Tibial nerve (tissue), 4 donors: ENCODE results near the gene CCND3. TPM values are rescaled to one million over a fixed set of nuclear protein-coding genes. Genes with fewer than 3 reads are reported as not detected.
A peak's percentile ranks its signal among the peaks of the same experiment; 100 is the strongest.

Experiments used
- DNase-seq, 2 donors: peaks; one replicate each; pipeline ENCODE4 v3.0.0-alpha.2; 2019; ENCODE audit warnings: low spot score in 2 of 2
- H3K27ac ChIP-seq, 4 donors: fragments of 200-600 bp; sonication (generic) in 3 of 4; one replicate each; pipeline ENCODE4 v1.5.1; 2017 to 2019; ENCODE audit warnings: mild to moderate bottlenecking in 1 of 4
- H3K27me3 ChIP-seq, 2 donors: fragments of 200-600 bp; sonication (generic) in 1 of 2; one replicate each; pipeline versions ENCODE4 v1.5.1 to v1.6.0; 2017 to 2019
- H3K36me3 ChIP-seq, 3 donors: fragments of 200-600 bp; sonication (generic); one replicate each; pipeline ENCODE4 v1.5.1; 2018 to 2019
- H3K4me1 ChIP-seq, 4 donors: fragments of 200-600 bp; sonication (generic) in 3 of 4; one replicate each; pipeline ENCODE4 v1.5.1; 2017 to 2019
- H3K4me3 ChIP-seq, 4 donors: fragments of 200-600 bp; sonication (generic) in 3 of 4; one replicate each; pipeline ENCODE4 v1.5.1; 2017 to 2019; ENCODE audit warnings: mild to moderate bottlenecking in 1 of 4, moderate library complexity in 1 of 4
- H3K9me3 ChIP-seq, 4 donors: fragments of 200-600 bp; sonication (generic) in 3 of 4; one replicate each; pipeline ENCODE4 v1.5.1; 2017 to 2019
- EP300 ChIP-seq, 2 donors: sonication (generic); formaldehyde crosslinking; IDR thresholded peaks; one replicate each; pipeline ENCODE4 v1.6.1; 2017; ENCODE audit warnings: antibody characterized with exemption in 2 of 2, mild to moderate bottlenecking in 1 of 2
- POLR2A ChIP-seq, 2 donors: fragments of 450-650 bp; IDR thresholded peaks; one replicate each; pipeline ENCODE4 v1.6.1; 2017; ENCODE audit warnings: antibody characterized with exemption in 2 of 2, mild to moderate bottlenecking in 2 of 2, moderate library complexity in 2 of 2
- WGBS, 2 donors: methylation state at CpG; one replicate each; pipeline ENCODE4 v1.1.5; 2018; 5-methylcytosine and 5-hydroxymethylcytosine counted together
- total RNA-seq, 4 donors: library from RNA; depleted of rRNA; stranded (reverse); fragments of >200 nt; gene quantifications; one replicate each; pipeline ENCODE4 v1.1.0, GENCODE V29; 2016
- TF ChIP-seq, protein P1 (sequence below), 5 experiments: fragments of 200-600 bp in 3 of 5; fragments of 450-650 bp in 2 of 5; sonication (generic) in 3 of 5; IDR thresholded peaks; one replicate each; pipeline ENCODE4 v1.5.1; 2016 to 2019; ENCODE audit warnings: antibody characterized with exemption in 5 of 5, mild to moderate bottlenecking in 3 of 5, moderate library complexity in 2 of 5

The CCND3 gene
- total RNA-seq, 4 donors from 2014 or later = 175 to 325 (median 248) TPM

DNA sequence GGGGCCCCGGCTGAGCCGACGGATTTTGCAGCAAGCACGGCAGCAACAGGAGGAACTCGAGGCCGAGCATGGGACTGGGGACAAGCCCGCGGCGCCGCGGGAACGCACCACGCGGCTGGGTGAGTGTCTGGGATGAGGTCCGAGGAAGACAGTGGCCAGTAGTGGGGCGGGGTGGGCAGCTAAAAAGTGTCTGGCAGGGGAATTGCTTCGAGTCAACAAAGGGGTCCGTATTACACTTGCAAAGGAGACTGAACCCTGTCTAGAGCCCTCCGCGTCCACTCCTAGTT lies 20.0 kb downstream of the CCND3 start:
- DNase-seq = no peak
- 0 to 1% methylated on average over 20 of the region's 20 CpGs for WGBS, 2 donors
- Histone ChIP-seq H3K27me3 (no peaks in the 10 kb centered on the region), H3K4me1 (peaks cover 0 to 61% (median 13%) of the 10 kb centered on the region in 4 donors), H3K36me3 (peaks cover 0 to 8% (median 0%) of the 10 kb centered on the region in 3 donors), H3K27ac (peak overlapping the region; percentile 87 to 98 (median 97)), H3K4me3 (peak overlapping the region; percentile 35 to 90 (median 73)), H3K9me3 (no peaks in the 10 kb centered on the region)
- TF ChIP-seq POLR2A (IDR thresholded peaks at IDR 0.05) (no peak), EP300 (IDR thresholded peaks at IDR 0.05) (no peak)
- TF ChIP-seq, protein P1, sequence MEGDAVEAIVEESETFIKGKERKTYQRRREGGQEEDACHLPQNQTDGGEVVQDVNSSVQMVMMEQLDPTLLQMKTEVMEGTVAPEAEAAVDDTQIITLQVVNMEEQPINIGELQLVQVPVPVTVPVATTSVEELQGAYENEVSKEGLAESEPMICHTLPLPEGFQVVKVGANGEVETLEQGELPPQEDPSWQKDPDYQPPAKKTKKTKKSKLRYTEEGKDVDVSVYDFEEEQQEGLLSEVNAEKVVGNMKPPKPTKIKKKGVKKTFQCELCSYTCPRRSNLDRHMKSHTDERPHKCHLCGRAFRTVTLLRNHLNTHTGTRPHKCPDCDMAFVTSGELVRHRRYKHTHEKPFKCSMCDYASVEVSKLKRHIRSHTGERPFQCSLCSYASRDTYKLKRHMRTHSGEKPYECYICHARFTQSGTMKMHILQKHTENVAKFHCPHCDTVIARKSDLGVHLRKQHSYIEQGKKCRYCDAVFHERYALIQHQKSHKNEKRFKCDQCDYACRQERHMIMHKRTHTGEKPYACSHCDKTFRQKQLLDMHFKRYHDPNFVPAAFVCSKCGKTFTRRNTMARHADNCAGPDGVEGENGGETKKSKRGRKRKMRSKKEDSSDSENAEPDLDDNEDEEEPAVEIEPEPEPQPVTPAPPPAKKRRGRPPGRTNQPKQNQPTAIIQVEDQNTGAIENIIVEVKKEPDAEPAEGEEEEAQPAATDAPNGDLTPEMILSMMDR (IDR thresholded peaks at IDR 0.05) = no peak

DNA sequence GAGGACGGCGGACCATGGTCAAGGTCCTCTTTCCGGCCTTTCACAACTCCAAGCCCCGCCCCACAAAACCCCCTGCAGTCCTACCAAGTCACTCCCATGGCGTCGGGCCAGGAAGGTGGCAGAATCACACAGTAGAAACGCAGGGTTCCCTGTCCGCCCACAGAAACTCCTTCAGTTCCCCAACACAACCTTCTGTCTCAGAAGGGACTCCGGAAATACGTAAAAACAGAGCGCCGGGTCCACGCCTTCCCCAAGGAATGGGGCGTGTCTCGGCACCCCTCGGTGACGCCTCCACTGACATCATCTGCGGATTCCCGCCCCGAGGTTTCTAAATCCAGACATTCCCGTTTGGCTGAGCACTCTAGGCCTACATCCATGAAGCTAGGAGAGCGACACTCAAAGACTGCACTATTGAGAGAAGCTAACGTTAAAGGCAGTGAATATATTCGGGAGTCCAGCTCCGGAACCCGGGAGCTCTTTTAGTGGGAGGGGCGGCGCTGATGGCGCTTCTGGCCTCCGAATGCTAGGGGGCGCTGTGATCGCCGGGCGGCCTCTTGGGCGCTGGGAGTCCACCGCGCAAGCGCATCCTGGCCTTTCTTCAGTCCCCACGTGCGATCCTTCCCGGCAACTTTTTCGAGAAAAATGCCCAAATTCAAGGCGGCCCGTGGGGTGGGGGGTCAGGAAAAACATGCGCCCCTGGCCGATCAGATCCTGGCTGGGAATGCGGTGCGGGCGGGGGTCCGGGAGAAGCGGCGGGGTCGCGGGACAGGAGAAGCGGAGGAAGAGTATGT lies 20.5 kb downstream of the CCND3 start, which contains the start of the genes BYSL and MED20:
BYSL (plus strand) TSS at position 579 of the 791 bp plus-strand sequence; CDS start at position 643, 64 bp downstream.
MED20 (minus strand) TSS at position 219 of the 791 bp plus-strand sequence; CDS start at position 98, 121 bp downstream.
- peak; percentile 43 to 55 for TF ChIP-seq POLR2A (IDR thresholded peaks at IDR 0.05)
- TF ChIP-seq, protein P1 (IDR thresholded peaks at IDR 0.05) = peak; percentile 97 to 99 (median 97)
- TF ChIP-seq EP300 (IDR thresholded peaks at IDR 0.05) = peak; percentile 87 to 95
- Histone ChIP-seq H3K36me3 (peaks cover 0 to 13% (median 0%) of the 10 kb centered on the region in 3 donors), H3K9me3 (no peaks in the 10 kb centered on the region), H3K4me3 (peak within 1 kb of the TSS; percentile 35 to 90 (median 73)), H3K27ac (peak within 1 kb of the TSS; percentile 87 to 98 (median 97)), H3K27me3 (no peaks in the 10 kb centered on the region), H3K4me1 (peaks cover 0 to 61% (median 13%) of the 10 kb centered on the region in 4 donors)
- peak; percentile 78 to 90 for DNase-seq
- WGBS, 2 donors = 0% methylated on average over 55 of the region's 55 CpGs

DNA sequence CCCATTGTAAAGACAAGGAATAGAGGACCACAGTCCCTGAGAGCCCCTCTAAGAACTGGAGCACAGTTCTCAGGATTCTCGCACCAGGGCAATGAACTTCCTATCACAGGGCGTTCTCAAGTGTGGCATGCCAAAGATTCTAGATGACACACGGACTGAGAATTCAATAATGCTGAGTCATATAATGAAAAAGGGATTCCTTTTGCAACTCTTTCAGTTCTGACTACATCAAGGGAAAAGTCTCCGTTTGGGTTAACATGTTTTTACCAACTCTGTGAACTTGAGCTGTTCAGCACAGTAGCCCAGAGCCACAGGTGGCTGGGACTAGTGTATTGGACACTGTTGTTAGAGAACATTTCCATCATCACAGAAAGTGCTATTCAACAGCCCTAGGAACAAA lies 24.1 kb downstream of the CCND3 start:
- Histone ChIP-seq H3K4me1 (peaks cover 0 to 40% (median 10%) of the 10 kb centered on the region in 4 donors), H3K27me3 (no peaks in the 10 kb centered on the region), H3K4me3 (no peak overlapping the region), H3K36me3 (peaks cover 0 to 42% (median 0%) of the 10 kb centered on the region in 3 donors), H3K27ac (no peak overlapping the region), H3K9me3 (no peaks in the 10 kb centered on the region)
- 49 to 53% methylated on average over 4 of the region's 4 CpGs for WGBS, 2 donors
- DNase-seq = no peak
- TF ChIP-seq, protein P1 (IDR thresholded peaks at IDR 0.05) = no peak
- TF ChIP-seq POLR2A (IDR thresholded peaks at IDR 0.05) (no peak), EP300 (IDR thresholded peaks at IDR 0.05) (no peak)

DNA sequence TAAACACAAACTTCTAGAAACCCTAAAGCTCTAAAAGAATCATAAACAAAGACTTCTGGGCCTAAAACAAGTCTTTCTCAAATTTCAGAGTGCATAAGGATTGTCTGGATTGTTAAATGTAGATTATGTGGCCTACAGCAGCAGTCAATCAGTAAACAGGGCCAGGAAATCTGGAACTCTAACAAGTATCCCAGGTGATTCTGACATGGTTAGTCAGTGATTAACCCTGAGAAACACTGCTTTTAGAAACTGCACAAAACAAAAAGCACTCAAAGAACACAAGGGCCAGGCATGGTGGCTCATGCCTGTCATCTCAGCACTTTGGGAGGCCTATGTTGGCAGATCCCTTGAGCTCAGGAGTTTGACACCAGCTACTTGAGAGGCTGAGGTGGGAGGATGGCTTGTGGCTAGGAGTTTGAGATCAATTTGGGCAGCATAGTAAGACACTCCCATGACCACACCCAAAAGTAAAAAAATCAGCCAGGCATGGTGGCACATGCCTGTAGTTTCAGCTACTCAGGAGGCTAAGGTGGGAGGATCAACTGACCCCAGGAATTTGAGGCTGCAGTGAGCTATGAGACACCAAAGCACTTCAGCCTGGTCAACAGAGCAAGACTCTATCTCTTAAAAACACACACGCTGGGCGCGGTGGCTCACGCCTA lies 26.6 kb downstream of the CCND3 start:
- DNase-seq = no peak
- Histone ChIP-seq H3K9me3 (no peaks in the 10 kb centered on the region), H3K36me3 (peaks cover 0 to 59% (median 0%) of the 10 kb centered on the region in 3 donors), H3K4me3 (no peak overlapping the region), H3K27ac (no peak overlapping the region), H3K4me1 (peaks cover 0 to 26% (median 3%) of the 10 kb centered on the region in 4 donors), H3K27me3 (no peaks in the 10 kb centered on the region)
- TF ChIP-seq POLR2A (IDR thresholded peaks at IDR 0.05) (no peak), EP300 (IDR thresholded peaks at IDR 0.05) (no peak)
- TF ChIP-seq, protein P1 (IDR thresholded peaks at IDR 0.05) = no peak
- WGBS, 2 donors = 95 to 98% methylated on average over 4 of the region's 4 CpGs

DNA sequence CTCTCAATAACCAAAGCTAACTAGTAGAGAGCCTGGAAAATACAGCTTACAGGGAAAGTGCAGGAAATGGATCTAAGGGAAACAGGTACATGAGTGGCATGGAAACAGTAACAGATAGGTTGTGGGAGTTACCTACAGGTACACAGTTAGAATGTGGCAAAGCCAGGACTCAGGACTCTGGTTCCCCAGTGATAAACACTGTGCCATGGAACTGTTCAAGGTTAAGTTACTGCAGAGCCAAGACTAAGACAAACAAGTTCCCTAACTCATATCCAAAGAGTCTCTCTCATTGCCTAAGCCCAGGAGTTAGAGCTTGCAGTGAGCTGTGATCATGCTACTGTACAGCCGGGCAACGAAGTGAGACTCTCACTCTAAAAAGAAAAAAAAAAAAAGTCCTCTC lies 27.3 kb downstream of the CCND3 start:
- Histone ChIP-seq H3K27ac (no peak overlapping the region), H3K9me3 (no peaks in the 10 kb centered on the region), H3K36me3 (peaks cover 0 to 64% (median under 1%) of the 10 kb centered on the region in 3 donors), H3K27me3 (no peaks in the 10 kb centered on the region), H3K4me3 (no peak overlapping the region), H3K4me1 (peaks cover 0 to 20% (median 0%) of the 10 kb centered on the region in 4 donors)
- no peak for DNase-seq
- 87 to 98% methylated on average over 2 of the region's 2 CpGs for WGBS, 2 donors
- TF ChIP-seq EP300 (IDR thresholded peaks at IDR 0.05) (no peak), POLR2A (IDR thresholded peaks at IDR 0.05) (no peak)
- TF ChIP-seq, protein P1 (IDR thresholded peaks at IDR 0.05) = no peak
